ENCODE data around the gene ATP2B3.

Gene ATP2B3

DNA sequence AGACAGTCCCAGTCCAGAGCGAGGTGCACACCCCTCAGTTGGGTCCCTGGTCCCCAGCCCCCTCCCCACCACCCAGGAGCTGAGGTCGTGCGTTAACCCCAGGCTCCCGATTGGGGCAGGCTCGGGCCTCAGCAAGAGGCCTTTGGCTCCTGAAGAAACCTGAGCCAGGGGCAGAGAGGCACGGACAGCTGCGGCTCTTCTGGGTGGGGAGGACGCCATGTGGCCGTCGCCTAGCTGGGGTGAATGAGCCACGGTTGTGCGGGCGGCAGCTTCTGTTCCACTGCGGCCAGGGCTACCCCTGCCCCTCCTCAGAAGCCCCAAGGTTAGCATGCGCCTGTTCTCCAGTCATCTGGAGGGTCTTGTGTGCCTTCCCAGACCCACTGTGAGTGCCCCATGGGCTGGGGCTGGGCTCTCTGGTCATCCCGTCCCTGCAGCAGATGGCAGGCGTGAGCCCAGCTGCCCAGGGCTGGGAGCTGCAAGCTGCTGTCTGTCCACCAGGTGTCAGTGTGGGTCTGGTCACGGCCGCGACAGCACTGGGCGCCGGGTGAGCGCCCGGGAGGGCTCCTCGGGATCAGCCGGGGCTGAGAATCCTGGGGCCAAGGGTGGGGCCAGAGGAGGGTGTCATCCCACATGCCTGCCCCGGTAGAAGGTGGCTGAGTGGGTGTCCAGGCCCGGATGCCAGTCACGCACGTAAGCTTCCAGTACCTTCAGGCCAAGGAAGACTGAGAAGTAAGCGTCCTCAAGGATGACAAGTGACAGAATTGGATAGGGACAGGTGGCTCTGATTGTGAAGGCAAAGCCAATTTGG lies 21.9 kb downstream of the ATP2B3 start:
- peak; percentile 46 for DNase-seq

DNA sequence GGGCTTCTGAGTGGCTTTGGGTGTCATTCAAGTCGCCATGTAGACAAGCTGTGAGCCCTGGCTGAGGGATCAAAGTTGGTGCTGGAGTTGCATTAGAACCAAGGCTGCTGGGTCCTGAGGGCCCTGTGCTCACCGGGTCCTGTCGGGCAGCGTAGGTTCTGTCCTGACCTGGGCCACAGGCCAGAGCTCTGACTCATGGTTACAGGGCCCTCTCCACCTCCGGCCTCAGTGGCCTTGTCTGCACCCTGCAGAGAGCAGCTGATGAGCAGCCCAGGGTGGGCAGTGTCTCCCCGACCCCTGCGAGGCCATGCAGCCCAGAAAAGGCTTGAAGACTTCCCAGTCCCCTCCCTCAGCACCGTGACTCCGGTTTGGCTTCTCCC lies 22.5 kb downstream of the ATP2B3 start:
- DNase-seq, result no peak

DNA sequence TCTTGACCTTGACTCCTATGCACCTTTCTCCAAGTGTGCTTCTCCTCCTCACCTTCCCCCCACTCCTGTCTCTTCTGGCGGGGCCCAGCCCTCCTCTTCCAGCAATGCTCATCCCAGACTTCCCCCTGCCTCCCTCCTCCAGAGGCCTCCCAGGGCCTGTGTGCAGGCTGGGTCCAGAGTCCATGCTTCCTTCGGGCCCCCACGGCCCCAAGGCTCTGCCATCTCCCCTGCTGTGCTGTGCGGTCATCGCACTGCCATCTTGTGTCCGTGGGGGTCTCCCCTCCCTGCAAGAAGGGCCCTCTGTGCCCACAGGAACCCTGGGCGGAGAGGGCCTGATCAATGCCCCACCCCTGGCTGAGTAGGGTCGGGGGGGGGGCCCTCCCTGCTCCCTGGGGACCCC lies 27.3 kb downstream of the ATP2B3 start:
- DNase-seq, result no peak

DNA sequence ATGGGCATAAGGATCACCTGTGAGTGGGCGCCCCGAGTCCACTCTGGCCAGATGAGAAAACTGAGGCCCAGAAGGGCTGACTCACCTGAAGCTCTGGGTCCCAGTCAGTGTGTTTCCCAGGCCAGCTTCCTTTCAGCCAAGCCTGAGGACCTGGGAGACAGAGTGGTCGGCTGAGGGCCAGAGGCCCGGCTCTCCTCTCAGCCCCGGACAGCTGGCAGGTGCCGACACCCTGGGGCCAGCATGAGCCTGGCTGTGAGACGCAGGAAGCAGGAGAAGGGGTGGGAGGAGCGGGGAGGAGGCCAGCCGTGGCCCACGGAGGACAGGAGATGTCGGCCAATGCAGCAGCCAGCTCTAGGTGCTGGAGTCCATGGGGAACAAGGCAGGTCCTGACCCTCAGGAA lies 28.9 kb downstream of the ATP2B3 start:
- DNase-seq, result no peak

DNA sequence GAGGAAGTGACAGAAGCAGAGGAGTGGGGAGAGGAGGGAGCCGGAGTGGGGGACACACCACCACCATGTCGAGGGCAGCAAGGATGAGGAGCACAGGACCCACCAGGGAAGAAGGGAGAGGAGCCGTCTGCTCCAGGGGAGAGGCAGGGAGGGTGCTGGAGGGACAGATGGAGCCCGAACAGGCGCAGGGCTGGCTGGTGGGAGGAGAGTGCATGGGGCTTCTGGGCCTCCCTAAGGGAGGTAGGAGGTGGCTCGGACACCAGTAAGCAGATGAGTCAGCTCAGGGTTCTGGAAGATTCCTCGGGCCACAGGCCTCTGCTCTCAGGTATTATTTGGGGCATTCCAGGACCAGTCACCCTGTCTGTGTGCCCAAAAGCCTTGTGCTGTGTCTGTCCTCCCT lies 29.8 kb downstream of the ATP2B3 start:
- DNase-seq, result no peak

DNA sequence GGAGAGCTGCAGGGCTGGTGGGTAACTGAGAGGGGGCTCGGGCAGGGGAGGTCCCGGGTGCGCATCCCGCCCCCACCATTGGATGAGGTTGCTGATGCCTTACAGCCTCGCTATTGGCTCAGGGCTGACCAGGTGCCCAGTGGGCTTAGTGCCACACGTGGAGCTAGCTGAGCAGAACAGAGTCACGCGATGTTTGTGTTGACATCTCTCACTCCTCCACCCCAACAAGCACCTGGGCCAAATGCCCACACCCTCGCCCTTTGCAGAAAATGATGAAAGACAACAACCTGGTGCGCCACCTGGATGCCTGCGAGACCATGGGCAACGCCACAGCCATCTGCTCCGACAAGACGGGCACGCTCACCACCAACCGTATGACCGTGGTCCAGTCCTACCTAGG lies 31.8 kb downstream of the ATP2B3 start:
- no peak for DNase-seq

DNA sequence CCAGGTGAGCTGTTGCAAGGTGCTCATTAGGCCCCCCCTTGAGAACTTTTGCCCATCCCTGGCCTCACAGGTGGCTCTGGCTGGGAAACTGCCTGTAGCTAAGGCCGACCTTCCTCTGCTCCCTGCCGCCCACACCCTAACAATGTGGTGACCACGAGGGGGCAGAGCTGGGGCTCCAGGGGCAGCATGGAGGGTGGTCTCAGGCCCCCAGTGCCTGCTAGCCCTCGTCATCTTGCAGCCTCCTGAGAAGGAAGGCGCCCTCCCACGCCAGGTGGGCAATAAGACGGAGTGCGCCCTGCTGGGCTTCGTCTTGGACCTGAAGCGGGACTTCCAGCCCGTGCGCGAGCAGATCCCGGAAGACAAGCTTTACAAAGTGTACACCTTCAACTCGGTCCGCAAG lies 32.4 kb downstream of the ATP2B3 start:
- DNase-seq, result no peak

DNA sequence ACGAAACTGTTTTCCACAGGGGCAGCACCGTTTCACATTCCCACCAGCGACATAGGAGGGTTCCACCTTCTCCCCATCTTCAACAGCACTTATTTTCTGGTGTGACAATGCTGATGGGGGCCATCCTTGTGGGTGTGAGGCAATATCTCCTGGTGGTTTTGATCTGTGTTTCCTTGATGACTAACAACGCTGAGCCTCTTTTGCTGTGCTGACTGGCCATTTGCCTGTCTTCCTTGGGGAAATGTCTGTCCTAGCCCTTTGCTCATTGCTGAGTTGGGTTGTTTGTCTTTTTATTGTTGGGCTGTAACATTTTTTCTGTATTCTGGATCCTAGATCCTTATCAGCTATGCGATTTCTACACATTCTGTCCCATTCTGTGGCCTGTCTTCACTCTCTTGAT lies 33.7 kb downstream of the ATP2B3 start:
- peak; percentile 25 for DNase-seq

DNA sequence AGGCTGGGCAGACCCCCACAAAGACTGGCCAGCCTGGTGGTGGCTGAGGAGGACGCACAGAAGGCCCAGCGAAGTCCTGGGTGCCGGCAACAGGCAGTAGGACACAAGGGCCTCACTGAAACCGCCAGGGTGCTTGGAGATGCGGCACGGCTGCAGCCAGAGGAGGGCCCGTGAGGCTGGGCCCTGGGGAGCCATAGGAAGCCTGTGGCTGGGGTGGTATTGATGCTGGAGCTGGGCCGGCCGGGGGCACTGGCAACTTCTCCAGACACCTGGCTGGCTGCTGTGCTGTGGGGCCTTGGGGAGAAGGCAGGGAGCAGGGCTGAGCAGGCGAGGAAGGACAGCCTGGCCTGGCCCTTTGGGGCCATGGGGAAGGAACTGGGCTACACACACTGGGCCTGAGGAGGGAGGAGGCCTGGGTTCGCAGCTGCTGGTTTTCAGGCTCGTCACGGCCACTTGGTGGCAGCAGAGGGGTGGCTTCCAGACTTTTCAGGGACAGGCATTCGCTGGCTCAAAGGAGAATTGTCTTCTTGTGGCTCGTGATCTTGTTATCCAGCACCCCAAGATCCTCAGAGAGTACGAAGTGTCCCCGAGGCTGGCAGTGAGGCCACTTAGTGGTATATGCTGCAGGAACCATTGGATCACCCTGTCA lies 37.2 kb downstream of the ATP2B3 start:
- DNase-seq, result peak; percentile 43

DNA sequence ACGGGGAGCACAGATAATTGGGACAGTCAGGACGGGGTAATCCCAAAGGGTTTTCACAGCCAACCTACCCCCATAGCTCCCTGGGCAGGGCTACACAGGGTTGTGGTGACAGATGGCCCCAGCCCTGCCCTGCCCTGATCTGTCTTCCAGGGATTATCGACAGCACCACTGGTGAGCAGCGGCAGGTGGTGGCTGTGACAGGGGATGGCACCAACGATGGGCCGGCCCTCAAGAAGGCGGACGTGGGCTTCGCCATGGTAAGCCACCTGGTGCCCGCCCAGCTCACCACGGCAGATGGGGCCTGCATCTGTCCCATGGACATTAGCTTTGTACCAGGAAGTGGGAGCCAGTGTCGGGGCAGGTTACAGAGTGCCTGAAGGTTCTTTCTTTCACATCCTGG lies 39.3 kb downstream of the ATP2B3 start:
- no peak for DNase-seq

DNA sequence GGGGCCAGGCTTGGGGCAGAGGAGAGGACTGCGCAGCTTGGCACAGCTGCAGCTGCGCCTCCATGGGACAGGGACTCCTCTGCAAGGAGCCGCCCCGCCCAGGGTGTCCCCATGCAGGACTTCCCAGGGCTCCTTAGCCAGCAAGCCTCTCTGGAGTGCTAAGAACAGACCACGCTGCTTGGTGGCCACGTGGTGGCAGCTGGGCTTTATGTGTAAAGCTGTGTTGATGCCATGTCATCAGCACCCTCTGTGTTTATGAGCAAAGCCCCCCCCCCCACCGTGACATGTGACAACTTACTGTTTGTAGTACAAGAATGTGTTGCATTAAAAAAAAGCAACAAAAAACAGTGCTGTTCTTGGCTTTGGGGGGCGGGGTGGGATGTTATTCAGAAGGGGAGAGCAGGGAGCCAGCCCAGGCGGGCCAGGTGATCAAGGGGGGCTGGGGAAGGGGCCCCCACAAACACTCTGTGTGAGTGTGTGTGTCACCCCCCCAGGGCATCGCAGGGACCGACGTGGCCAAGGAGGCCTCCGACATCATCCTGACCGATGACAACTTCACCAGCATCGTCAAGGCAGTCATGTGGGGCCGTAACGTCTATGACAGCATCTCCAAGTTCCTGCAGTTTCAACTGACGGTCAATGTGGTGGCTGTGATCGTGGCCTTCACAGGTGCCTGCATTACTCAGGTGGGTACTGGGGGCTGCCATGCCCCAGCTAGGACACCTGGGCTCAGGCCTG lies 40.3 kb downstream of the ATP2B3 start:
- no peak for DNase-seq

DNA sequence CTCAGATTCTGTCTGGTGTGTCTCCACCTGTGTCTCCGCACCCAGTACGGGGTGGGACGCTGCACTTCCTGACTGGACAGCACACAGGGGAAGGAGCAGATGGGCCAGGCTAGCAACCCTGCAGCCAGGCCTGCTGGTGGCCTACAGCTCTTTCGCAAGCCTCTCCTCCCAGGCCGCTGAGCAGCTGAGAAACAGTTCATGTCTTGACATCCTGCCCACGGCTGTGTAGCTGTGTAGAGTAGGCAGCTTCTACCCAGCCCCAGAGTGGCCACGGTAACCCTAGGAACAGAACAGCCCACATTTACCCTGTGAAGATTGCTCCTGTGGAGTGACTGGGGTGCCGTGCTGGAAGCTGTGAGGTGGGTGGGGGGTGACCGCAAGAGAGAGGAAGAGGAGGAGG lies 42.6 kb downstream of the ATP2B3 start:
- DNase-seq, result no peak

DNA sequence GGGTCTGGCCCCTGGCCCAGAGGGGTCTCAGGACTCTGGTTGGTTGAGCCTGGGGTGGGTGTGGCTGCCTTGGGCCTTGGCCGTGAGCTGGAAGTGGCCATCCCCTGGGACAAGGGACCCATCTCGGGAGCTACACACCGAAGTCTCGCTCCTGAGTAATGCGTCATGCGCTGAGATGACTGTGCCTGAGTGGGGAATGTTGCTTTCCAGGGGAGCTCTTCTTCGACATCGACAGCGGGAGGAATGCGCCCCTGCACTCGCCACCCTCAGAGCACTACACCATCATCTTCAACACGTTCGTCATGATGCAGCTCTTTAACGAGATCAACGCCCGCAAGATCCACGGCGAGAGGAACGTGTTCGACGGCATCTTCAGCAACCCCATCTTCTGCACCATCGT lies 43.0 kb downstream of the ATP2B3 start:
- no peak for DNase-seq

DNA sequence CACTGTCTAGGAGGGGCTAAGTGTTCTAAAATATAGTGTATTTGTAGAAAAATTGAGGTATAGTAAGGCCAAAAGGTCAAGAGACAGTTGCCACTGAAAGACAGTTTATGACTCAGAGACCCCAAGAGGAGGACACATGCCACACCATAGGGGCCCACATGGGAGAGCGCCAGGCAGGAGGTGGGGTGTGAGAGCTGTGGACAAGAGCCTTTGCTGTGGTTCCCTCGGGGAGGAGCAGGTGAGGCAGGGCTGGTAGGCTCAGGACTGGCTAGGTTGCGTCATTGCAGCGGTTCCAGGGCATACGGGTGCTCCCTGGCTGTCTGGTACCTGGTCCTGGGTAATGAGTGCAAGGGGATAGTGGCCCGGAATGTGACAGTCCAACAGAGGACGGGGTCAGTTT lies 43.9 kb downstream of the ATP2B3 start:
- DNase-seq, result no peak

DNA sequence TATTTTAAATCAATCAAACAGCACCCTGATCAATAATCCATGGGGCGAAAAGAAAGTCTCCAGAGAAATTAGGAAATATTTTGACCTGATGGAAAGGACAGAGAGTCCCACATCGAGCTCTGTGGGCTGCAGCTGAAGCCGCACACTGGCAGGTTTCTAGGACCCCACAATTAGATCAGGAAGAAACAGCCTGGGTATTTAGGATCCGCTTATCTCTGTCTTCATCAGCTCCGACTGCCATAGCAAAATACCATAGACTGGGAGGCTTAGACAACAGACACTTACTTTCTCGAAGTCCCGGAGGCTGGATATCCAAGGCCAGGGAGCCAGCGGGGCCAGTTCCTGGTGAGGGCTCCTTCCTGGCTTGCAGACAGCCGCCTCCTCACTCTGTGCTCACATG lies 45.1 kb downstream of the ATP2B3 start:
- DNase-seq, result no peak

DNA sequence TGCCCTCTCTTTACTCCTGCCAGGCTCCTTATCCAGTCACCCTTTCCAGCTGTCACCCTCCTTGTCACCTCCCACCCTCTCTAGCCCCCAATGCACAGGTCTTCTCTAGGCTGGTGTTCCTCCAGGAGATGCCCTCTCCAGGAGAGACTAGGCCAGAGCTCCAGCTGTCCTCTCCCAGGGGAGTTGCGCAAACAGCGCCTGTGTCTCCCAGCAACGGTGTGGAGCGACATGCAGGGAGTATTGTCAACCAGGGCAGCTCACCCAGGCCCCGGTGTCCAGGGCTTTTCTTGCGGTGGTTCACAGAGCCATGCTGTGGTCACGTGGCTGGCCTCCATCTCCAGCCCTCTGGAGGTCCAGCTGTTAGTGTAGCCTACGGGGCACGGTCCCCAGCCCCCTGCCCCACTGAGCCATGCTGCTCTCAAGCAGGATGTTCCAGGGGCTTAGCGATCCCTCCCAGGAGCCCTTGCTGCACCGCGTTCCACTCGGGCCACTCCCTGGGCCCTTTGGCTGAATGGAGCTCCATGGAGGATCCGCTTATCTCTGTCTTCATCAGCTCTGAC lies 46.7 kb downstream of the ATP2B3 start:
- DNase-seq, result no peak

DNA sequence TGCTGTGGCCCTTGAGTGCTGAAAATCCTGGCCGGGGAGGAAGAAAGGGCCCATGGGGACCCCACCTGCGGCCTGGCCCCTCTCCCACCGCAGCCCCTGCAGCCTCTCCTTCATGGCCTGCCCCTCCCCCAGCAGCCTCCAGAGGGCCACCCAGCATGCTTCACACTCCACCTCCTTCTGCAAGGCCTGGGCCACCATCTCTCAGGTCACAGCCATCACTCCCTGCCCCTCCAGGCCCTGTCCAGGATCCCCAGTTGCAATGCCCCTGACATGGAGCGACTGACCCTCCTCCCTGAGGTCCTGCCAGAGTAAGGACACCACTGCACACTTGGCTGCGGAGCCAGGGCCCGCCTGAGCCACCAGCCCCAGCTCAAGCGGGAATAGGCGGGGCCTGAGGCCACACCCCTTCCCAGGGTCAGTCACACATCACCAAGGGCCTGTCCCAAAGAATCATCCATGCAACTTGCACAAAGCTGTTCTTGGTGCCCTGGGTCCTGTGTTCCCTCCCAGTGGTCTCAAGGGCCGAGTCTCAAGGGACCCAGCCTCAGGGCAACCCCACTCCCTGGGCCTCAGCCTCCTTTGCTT lies 48.6 kb downstream of the ATP2B3 start:
- no peak for DNase-seq

DNA sequence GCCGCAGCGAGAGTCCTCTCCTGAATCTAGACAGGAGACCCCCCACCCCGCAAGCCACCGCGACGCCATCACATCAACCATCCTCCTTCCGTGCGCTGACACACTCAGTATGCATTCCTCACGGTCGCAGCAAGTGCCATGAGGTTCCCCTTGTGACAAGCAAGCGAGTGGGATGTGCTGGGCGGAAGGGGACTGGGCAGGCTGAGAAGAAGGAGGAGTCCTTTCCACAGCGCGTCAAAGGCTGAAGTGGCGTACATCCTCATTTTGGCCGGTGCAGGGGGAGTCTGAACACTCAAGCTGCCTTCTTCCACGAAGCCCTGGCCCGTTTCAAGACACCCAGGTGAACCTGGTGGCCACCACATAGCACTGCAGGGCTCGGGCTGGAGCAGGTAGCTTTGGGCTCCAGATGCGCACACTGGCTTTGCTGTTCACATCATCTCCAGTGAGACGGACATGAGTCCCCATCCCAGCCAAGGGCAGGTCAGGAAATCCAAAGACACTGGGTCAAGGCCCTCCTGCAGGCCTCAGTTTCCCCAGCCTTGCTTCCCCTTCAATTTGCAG lies 51.1 kb downstream of the ATP2B3 start:
- DNase-seq, result no peak

DNA sequence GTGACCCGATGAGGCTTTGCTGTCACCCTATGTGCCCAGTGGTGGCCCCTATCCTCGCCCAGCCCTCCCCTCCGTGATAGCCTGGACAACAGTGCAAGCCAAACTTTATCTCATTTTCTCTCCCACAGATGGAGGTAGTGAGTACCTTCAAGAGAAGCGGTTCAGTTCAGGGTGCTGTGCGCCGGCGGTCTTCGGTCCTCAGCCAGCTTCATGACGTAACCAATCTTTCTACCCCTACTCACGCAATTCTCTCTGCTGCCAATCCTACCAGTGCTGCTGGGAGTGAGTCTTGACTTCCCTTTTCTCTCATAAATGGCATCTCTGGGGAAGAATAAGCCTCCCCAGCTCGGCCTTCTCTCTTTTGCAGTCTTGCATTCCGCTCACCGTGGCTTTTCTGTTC lies 52.0 kb downstream of the ATP2B3 start:
- DNase-seq, result no peak

DNA sequence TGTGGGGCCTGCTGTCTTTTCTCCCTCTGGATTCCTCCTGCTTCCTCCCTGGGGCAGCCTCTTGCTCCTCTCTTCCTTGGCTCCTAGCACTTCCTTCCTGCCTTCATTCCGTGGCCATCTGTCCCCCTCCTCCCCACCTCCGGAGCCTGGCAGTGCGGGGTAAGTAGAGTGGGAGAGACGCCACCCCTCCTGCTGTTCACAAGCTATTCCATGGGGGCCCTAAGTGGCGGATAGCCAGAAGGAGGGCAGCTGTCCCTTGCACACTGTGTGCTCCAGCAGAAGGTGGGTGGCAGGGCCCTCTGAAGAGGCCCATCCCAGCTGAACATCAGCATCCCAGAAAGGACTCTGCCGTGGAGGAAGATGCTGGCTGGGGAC lies 54.1 kb downstream of the ATP2B3 start:
- DNase-seq, result no peak

DNA sequence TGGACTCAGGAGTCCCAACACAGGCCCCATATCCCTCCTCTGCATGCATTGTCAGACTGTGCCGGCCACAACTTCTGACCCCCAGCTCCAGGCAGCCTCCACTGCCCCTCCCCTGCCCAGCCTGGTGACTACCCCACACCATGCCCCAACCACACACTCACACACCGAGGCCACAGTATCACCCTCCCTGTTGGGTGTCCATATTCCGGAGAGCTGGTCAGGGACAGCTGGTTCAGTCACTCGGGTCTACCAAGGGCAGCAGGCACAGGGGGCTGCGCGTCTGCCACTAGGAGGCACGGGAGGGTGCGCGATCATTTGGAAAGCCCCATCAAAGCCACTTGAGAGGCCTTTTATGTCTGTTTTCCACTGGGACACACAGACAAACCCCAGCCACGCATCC lies 55.2 kb downstream of the ATP2B3 start:
- DNase-seq, result no peak

DNA sequence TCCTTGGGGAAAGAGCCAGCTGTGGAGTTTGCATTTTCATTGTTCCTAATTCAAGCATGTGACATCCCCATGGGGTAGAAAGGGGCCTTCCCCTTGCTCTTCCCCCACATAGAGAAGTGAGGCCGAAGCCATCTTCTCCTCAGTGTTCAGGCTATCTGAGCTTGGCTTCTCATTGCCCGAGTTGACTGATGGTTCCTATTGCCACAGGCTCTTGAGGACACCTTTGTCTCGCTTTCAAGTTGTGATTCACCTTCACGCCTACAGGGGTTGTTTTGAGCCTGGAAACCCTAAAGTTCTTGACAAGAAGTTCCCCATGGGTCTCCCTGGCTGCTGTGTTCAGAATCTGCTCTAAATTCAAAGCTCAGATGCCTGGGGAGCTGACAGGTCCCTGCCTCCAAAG lies 56.5 kb downstream of the ATP2B3 start:
- no peak for DNase-seq

DNA sequence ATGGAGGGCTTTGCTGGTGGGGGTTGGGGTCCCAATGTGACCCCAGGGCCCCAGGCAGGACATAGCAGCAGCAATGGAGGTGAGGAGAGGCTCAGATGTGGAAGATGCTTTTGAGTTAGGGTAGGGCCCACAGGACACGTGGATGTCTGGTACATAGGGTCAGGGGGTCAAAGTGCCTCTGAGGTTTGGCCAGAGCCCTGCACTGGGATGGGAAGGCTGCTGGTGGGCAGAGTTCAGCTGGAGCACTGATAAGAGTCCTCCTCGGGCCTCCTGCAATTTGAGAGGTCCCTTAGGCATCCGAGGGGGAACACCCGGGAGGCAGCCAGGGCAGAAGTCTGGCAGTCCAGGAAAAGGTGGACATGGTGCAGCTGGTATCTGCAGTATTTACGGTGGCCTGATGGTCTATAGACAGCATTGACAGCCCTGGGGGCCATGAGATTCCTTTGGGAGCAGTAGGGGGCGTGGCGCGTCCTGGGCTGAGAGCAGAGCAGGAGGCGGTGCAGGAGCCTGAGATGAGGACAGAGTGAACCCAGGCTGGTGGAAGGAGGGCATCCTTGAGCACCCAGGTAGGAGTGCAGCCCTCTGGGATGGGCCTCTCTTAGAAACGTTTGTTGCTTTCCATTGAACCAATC lies 58.9 kb downstream of the ATP2B3 start:
- DNase-seq, result no peak

Measured in HCEC 1CT (cell line).